NCI-H446 (cell line): ENCODE results near the gene GDF9.

Experiments
- DNase-seq, 2 experiments: peaks; one replicate each; lab custom pipeline; 2025; lab: John Stamatoyannopoulos, UW

The GDF9 gene

GRCh38 chr5:132866342-132867045 is at the start of gene GDF9, which contains the start of gene UQCRQ:
TSS of gene GDF9 (minus strand) at chr5:132866469. CDS start at chr5:132864533, 1,936 bp downstream.
TSS of gene UQCRQ (plus strand) at chr5:132866642. CDS start at chr5:132866882, 240 bp downstream.
- peak; percentile 94 to 98 for DNase-seq

GRCh38 chr5:132915681-132916080 is 49.4 kb upstream of the GDF9 start:
- no peak for DNase-seq

DNA sequence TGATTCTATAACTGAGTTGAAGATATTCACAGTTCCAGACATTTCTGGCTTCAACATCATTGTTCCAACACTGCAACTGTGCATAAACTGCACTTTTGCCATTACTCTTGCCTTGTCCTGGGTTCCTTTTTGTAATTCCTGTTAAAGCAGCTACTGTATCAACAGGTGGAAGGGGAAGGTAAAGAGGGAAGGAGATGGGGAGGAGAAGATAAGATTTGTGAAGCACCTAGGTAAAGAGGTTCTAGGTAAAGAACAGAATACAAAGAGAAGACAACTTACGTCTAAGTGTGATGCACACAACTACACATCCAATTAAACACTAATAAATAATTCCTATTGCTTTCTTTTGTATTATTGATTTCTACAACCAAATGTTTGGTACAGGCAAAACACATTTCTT is 43.4 kb upstream of the GDF9 start:
- DNase-seq: no peak

DNA sequence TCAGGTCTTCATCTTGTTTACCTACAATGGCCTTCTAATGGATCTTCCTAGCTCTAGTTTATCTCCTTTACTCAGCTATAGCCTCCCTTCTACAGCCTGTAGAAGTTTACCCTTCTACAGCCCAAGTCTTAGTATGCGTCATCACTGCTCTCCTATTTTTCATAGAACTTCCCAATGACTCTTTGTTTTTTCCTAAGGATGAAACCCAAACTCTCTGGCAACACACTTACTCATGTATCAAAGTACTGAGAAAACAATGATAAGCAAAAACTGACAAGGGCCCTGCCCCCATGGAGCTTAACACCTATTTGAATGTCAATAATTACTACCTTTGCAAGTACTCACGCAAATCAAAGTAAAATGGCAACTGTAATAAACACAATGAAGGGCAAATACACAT is 40.9 kb upstream of the GDF9 start:
- no peak for DNase-seq

DNA sequence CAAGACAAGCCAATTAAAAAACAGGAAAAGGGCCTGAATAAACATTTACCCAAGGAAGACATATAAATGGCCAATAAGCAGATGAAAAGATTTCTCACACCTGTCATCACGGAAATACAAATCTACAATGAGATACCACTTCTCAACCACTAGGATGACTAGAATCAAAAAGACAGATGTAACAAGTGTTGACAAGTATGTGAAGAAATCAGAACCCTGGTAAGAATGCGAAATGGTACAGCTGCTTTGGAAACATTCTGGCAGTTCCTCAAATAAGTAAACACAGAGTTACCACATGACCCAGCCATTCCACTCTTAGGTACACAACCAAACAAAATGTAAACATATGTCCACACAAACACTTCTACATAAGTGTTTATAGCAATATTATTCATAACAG is 39.7 kb upstream of the GDF9 start:
- no peak for DNase-seq

- no peak for DNase-seq
Observed at GRCh38 chr5:132901730-132902129, 35.5 kb upstream of the GDF9 start.

- DNase-seq: no peak
Observed at GRCh38 chr5:132901036-132901435, 34.8 kb upstream of the GDF9 start.

- DNase-seq: no peak
Observed at GRCh38 chr5:132898094-132898493, 31.8 kb upstream of the GDF9 start.

GRCh38 chr5:132896685-132897084 is 30.4 kb upstream of the GDF9 start:
- DNase-seq: no peak

- DNase-seq: no peak
Observed at GRCh38 chr5:132895719-132896305, 29.5 kb upstream of the GDF9 start.

DNA sequence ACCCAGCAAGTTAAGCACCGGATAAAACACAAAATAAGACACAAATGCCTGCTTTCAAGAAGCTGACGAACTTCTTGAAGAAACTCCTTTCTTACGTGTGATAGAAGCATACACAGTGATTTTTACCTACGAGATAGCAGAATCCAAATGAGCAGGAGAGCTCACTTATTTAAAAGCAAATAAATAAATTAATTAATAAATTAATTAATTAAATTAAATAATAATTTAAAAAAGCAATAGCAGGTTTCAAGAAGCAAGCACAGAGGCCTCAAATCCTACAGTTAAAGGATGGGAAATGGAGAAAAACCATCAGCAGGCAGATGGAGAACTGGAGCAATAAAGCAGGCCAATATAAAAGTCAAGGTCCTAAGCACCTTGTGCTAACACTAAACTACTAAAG is 24.5 kb upstream of the GDF9 start:
- no peak for DNase-seq

DNA sequence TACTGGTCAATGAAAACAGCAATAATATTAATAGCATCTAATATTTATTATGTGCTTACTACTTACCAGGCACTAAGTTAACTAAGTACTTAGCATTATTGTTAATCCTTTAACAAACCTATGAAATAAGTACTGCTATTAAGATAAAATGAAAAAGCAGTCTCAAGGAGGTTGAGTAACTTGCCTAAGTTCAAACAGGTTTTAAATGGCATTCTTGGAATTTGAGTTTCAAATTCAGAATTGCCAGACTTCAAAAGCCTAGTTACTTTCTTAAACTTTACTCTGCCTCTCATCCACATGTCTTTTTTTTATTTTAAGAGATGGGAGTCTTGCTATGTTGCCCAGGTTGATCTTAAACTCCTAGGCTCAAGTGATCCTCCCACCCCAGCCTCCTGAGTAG is 23.2 kb upstream of the GDF9 start:
- no peak for DNase-seq

DNA sequence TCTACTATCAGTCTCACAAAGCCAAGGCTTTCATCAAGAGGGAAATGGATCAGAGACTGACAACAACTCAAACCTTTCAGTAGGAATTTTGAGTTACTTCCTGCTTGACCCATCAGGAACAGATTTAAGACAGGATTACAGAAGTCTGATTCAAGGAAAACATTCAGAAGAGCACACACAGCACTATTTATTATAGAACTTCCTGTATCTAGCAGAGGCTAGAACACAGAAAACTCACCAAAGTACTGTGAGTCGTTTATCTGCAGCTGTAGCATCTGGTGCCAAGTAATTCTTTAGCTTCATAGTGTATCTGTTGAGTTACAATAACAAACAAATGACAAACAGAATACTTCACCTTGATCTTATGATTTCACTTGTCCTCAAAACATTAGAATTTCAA is 21.0 kb upstream of the GDF9 start:
- no peak for DNase-seq

GRCh38 chr5:132886064-132886823 is 20.0 kb upstream of the GDF9 start:
- DNase-seq: no peak

GRCh38 chr5:132884548-132884947 is 18.3 kb upstream of the GDF9 start:
- no peak for DNase-seq

DNA sequence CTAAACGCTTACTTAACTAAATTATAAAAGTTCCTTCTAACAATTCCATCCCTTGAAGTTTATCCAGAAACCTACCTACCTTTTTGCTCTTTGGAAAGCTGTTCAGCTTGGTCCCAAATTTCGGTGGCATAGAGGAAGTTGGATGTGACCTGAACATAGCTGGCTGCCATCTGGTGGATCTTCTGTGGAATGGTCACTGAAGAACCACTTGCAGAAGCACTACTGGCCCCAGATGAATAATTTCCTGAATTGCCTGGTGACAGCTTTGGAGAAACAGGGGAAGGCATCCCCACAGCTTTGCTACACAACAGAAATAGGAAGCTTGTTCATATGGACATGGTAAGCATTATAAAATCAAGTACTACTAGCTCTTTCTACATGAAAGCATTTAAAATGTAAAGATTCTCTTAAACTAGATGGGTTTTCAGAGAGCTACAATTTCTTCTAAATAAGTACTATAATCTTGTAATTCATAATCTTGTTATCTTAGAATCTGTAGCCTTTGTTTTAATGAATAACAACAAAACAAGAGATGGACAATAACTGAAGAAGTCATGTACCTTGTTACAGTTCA is 17.1 kb upstream of the GDF9 start:
- DNase-seq: peak in 1 of 2 experiments; percentile 51

DNA sequence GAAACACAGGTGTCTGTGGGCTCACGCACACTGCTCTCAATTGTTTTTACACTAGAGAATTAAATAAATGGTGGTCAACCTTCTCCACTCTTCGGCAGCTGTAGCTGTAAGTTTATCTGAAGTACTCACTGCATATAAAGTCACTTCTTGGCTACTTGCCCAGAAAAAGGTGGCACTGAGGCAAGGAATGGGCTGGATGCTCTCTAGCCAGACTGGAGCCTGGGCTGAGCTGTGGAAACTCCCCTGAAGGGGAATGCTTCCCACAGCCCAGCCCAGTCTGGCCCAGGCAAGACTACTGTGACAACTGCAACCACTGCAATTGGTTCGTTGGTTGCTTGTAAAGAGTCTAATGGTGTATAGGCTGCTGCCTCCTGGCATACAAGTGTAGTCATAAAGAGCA is 11.7 kb upstream of the GDF9 start:
- DNase-seq: peak in 1 of 2 experiments; percentile 5

- DNase-seq: no peak
Observed at GRCh38 chr5:132877466-132877865, 11.2 kb upstream of the GDF9 start.

GRCh38 chr5:132876020-132876759 is 9.9 kb upstream of the GDF9 start:
- no peak for DNase-seq

GRCh38 chr5:132873930-132874271 is 7.6 kb upstream of the GDF9 start:
- DNase-seq: no peak

DNA sequence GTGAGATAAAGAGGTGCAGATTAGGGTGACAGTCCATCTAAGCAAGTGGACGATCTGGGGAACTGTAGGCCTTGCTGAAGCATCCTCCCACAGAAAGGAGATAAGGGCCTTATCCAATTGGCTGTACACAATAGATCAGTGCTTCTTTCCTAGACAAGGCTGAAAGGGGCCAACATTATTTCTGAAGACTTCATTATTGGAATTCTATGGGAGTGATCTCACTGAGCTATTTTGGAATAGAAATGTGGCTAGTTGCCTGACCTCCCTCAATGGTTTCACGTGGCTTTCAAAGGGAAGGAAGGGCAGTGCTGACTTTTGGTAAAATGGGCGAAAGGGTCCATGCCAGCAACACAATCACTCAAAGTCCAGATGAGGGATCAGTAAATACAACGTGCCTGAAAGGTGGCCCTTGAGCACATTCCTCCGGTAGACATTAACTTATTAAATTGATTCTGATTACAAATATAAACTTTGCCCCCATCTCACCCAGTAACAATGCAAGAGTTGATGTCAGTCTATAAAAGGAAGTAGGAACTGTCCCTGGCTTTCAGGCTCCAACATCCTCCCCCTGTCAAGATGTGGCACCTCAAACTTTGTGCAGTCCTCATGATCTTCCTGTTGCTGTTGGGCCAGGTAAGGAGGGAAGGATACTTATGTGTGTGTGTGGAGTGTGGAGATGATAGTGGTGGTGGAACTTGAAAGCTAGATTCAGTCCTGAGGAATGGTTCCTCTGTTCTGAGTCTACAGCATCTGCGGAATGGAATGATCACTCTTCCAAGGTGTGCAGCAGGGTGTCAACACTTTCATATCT is 7.1 kb upstream of the GDF9 start, which contains the start of gene LEAP2:
Gene LEAP2 (plus strand): TSS at position 550 of the 811 bp plus-strand sequence. CDS start 27 bp downstream, at position 577.
- no peak for DNase-seq
